Activated CD8-positive, alpha-beta T cell treated with anti-CD3 and anti-CD28 coated beads, Interleukin-2, amount 10 ng/mL, durations not matched to agents 7 days and 5 days (primary cell): Measurements from ENCODE around the gene MEA1. TPM values are rescaled to one million over a fixed set of nuclear protein-coding genes. Genes with fewer than 3 reads are reported as not detected.
A peak's percentile ranks its signal among the peaks of the same experiment; 100 is the strongest.
"Not testable (repeated sequence)": the region's sequence is repeated elsewhere in the genome, so short reads cannot be mapped to it uniquely, and the experiment has no call there.

Source experiments
- ATAC-seq: fragments of 150-1000 bp; cut with Tn5 transposase; one replicate; pipeline ENCODE4 v1.10.0; 2021; ENCODE audit warnings: moderate library complexity
- CTCF ChIA-PET: fragments of 350-600 bp; sonication (Branson Sonifier 250); formaldehyde crosslinking; loops from one replicate; lab custom pipeline; 2021; ENCODE audit warnings: antibody characterized with exemption; lab: Charles Lee
- POLR2A ChIA-PET: fragments of 350-600 bp; sonication (Branson Sonifier 250); formaldehyde crosslinking; loops from one replicate; lab custom pipeline; 2021; ENCODE audit warnings: antibody characterized with exemption; lab: Charles Lee
- DNase-seq: peaks from one replicate; pipeline ENCODE4 v3.0.0-alpha.2; 2020
- H3K27ac Mint-ChIP-seq: one replicate; pipeline ENCODE4 v1.8.0; 2021; ENCODE audit warnings: mild to moderate bottlenecking, mixed read lengths
- H3K27me3 Mint-ChIP-seq: one replicate; pipeline ENCODE4 v1.8.0; 2021; ENCODE audit warnings: low read depth, mixed read lengths
- H3K36me3 Mint-ChIP-seq: one replicate; pipeline ENCODE4 v1.8.0; 2021; ENCODE audit warnings: low read depth, mixed read lengths
- H3K4me1 Mint-ChIP-seq: one replicate; pipeline ENCODE4 v1.8.0; 2021; ENCODE audit warnings: low read depth, mixed read lengths
- H3K4me3 Mint-ChIP-seq: one replicate; pipeline ENCODE4 v1.8.0; 2021; ENCODE audit warnings: mild to moderate bottlenecking, mixed read lengths
- H3K9me3 Mint-ChIP-seq: one replicate; pipeline ENCODE4 v1.8.0; 2022; ENCODE audit warnings: mixed read lengths; ENCODE audit not compliant: insufficient read depth
- total RNA-seq, 2 experiments: library from RNA; stranded (reverse); gene quantifications; one replicate each; pipeline ENCODE4 v1.2.3, GENCODE V29; 2021

MEA1 gene
- total RNA-seq, 2 experiments from 2014 or later, result 77.1 to 84.1 TPM

- ATAC-seq (peak; percentile 99), DNase-seq (peak; percentile 94)
- H3K27me3 Mint-ChIP-seq, result no peaks in the 10 kb centered on the region
- H3K9me3 Mint-ChIP-seq, result no peaks in the 10 kb centered on the region
- peaks cover 46% of the 10 kb centered on the region for H3K4me1 Mint-ChIP-seq
- H3K27ac Mint-ChIP-seq, result peak within 1 kb of the TSS; percentile 99
- H3K4me3 Mint-ChIP-seq, result peak within 1 kb of the TSS; percentile 90
- H3K36me3 Mint-ChIP-seq, result peaks cover 46% of the 10 kb centered on the region
- ChIA-PET CTCF (interaction anchor here (0.7 to 1.8 kb wide), 5 partner anchors 32 to 124 kb away, joined by 3 to 7 read pairs (median 4); partner anchors contain the start of genes CNPY3, KLHDC3, PPP2R5D and RRP36), POLR2A (interaction anchor here (0.6 to 1.7 kb wide), 11 partner anchors 10 to 307 kb away, joined by 3 to 12 read pairs (median 4); partner anchors contain the start of genes CNPY3, PEX6, RPL7L1 and RRP36)
Measured at GRCh38 chr6:43053545-43054205, 39.9 kb upstream of the MEA1 start, which contains the start of gene CUL7. Gene CUL7, minus strand, starts transcription at chr6:43053851. Its CDS starts 1,063 bp downstream, at chr6:43052788.

GRCh38 chr6:43052842-43053544 is 39.2 kb upstream of the MEA1 start:
- Mint-ChIP-seq H3K4me1 (peaks cover 40% of the 10 kb centered on the region), H3K4me3 (peak overlapping the region; percentile 90), H3K9me3 (no peaks in the 10 kb centered on the region), H3K27ac (peak overlapping the region; percentile 99), H3K27me3 (no peaks in the 10 kb centered on the region), H3K36me3 (peaks cover 41% of the 10 kb centered on the region)
- ChIA-PET CTCF (interaction anchor here (0.9 to 1.8 kb wide), 4 partner anchors 32 to 123 kb away, joined by 3 to 5 read pairs (median 4); partner anchors contain the start of genes CNPY3, PPP2R5D and RRP36), POLR2A (interaction anchor here (1.0 to 1.7 kb wide), 6 partner anchors 13 to 173 kb away, joined by 3 to 12 read pairs (median 4); partner anchors contain the start of genes CNPY3, PEX6, RPL7L1 and RRP36)
- DNase-seq, result peak; percentile 37
- peak; percentile 40 for ATAC-seq

GRCh38 chr6:43052225-43052841 is 38.6 kb upstream of the MEA1 start:
- Mint-ChIP-seq H3K4me1 (peaks cover 34% of the 10 kb centered on the region), H3K36me3 (peaks cover 36% of the 10 kb centered on the region), H3K27ac (peak overlapping the region; percentile 99), H3K4me3 (peak overlapping the region; percentile 90), H3K27me3 (no peaks in the 10 kb centered on the region), H3K9me3 (no peaks in the 10 kb centered on the region)
- ChIA-PET CTCF (interaction anchor here (1.5 kb wide), 1 partner anchor 92 kb away, joined by 5 read pairs; no protein-coding TSS in a partner anchor), POLR2A (interaction anchor here (0.6 to 1.7 kb wide), 2 partner anchors 40 to 74 kb away, joined by 3 to 12 read pairs; partner anchors contain the start of gene PEX6)
- ATAC-seq, result no peak
- DNase-seq, result no peak

GRCh38 chr6:43050981-43051380 is 37.2 kb upstream of the MEA1 start:
- H3K4me3 Mint-ChIP-seq, result no peak overlapping the region
- no peak for DNase-seq

GRCh38 chr6:43047998-43048397 is 34.3 kb upstream of the MEA1 start:
- Mint-ChIP-seq H3K27me3 (no peaks in the 10 kb centered on the region), H3K4me3 (no peak overlapping the region), H3K27ac (no peak overlapping the region), H3K9me3 (no peaks in the 10 kb centered on the region), H3K36me3 (peaks cover 20% of the 10 kb centered on the region), H3K4me1 (peaks cover 23% of the 10 kb centered on the region)
- ATAC-seq (no peak), DNase-seq (no peak)
- POLR2A ChIA-PET, result no interaction called here
- CTCF ChIA-PET, result interaction anchor here (1.6 kb wide), 1 partner anchor 14 kb away, joined by 4 read pairs; no protein-coding TSS in a partner anchor

More at GRCh38 chr6:43050981-43051380, 37.2 kb upstream of the MEA1 start:
- ChIA-PET POLR2A (no interaction called here), CTCF (no interaction called here)
- peaks cover 32% of the 10 kb centered on the region for H3K36me3 Mint-ChIP-seq
- peaks cover 34% of the 10 kb centered on the region for H3K4me1 Mint-ChIP-seq
- H3K27ac Mint-ChIP-seq, result no peak overlapping the region
- no peak for ATAC-seq
- no peaks in the 10 kb centered on the region for H3K9me3 Mint-ChIP-seq
- no peaks in the 10 kb centered on the region for H3K27me3 Mint-ChIP-seq

- Mint-ChIP-seq H3K27me3 (no peaks in the 10 kb centered on the region), H3K27ac (no peak overlapping the region), H3K9me3 (no peaks in the 10 kb centered on the region), H3K36me3 (peaks cover 17% of the 10 kb centered on the region), H3K4me3 (no peak overlapping the region), H3K4me1 (peaks cover 4% of the 10 kb centered on the region)
- ChIA-PET POLR2A (interaction anchor here (1.2 kb wide), 1 partner anchor 24 kb away, joined by 4 read pairs; the partner anchor contains the start of gene RRP36), CTCF (no interaction called here)
- DNase-seq (no peak), ATAC-seq (no peak)
Measured at GRCh38 chr6:43045371-43045930, 31.7 kb upstream of the MEA1 start.

- ChIA-PET CTCF (no interaction called here), POLR2A (no interaction called here)
- ATAC-seq (no peak), DNase-seq (no peak)
- Mint-ChIP-seq H3K27ac (no peak overlapping the region), H3K36me3 (peaks cover 21% of the 10 kb centered on the region), H3K4me3 (no peak overlapping the region), H3K4me1 (no peaks in the 10 kb centered on the region), H3K27me3 (no peaks in the 10 kb centered on the region), H3K9me3 (no peaks in the 10 kb centered on the region)
Measured at GRCh38 chr6:43043310-43043709, 29.6 kb upstream of the MEA1 start.

- H3K27me3 Mint-ChIP-seq, H3K9me3 Mint-ChIP-seq, ATAC-seq, CTCF ChIA-PET, H3K4me1 Mint-ChIP-seq, H3K27ac Mint-ChIP-seq, H3K4me3 Mint-ChIP-seq, DNase-seq: not testable (repeated sequence)
- H3K36me3 Mint-ChIP-seq, result peaks cover 32% of the 10 kb centered on the region
- POLR2A ChIA-PET, result interaction anchor here (1.6 kb wide), 1 partner anchor 12 kb away, joined by 5 read pairs; the partner anchor contains the start of gene CUL7
Measured at GRCh38 chr6:43041475-43041874, 27.7 kb upstream of the MEA1 start.

- ATAC-seq (no peak), DNase-seq (no peak)
- no peaks in the 10 kb centered on the region for H3K27me3 Mint-ChIP-seq
- H3K36me3 Mint-ChIP-seq, result peaks cover 34% of the 10 kb centered on the region
- no peak overlapping the region for H3K27ac Mint-ChIP-seq
- CTCF ChIA-PET, result no interaction called here
- no peaks in the 10 kb centered on the region for H3K9me3 Mint-ChIP-seq
- POLR2A ChIA-PET, result interaction anchor here (1.4 kb wide), 1 partner anchor 13 kb away, joined by 3 read pairs; the partner anchor contains the start of gene CUL7
- no peak overlapping the region for H3K4me3 Mint-ChIP-seq
- H3K4me1 Mint-ChIP-seq, result no peaks in the 10 kb centered on the region
Measured at GRCh38 chr6:43040542-43041257, 27.0 kb upstream of the MEA1 start.

GRCh38 chr6:43038727-43039126 is 25.0 kb upstream of the MEA1 start:
- ChIA-PET POLR2A (no interaction called here), CTCF (interaction anchor here (1.5 kb wide), 1 partner anchor 105 kb away, joined by 3 read pairs; no protein-coding TSS in a partner anchor)
- ATAC-seq, result no peak
- Mint-ChIP-seq H3K36me3 (peaks cover 40% of the 10 kb centered on the region), H3K4me3 (no peak overlapping the region), H3K4me1 (no peaks in the 10 kb centered on the region), H3K27ac (peak overlapping the region; percentile 23), H3K9me3 (no peaks in the 10 kb centered on the region), H3K27me3 (no peaks in the 10 kb centered on the region)
- DNase-seq, result no peak
